ENCODE measurements around the gene ADGRL1. TPM values are rescaled to one million over a fixed set of nuclear protein-coding genes. Genes with fewer than 3 reads are reported as not detected.
"Not testable (repeated sequence)": the region's sequence is repeated elsewhere in the genome, so short reads cannot be mapped to it uniquely, and the experiment has no call there.

ADGRL1 gene
- total RNA-seq, 1 experiment from 2014 or later = 1.6 TPM

DNA sequence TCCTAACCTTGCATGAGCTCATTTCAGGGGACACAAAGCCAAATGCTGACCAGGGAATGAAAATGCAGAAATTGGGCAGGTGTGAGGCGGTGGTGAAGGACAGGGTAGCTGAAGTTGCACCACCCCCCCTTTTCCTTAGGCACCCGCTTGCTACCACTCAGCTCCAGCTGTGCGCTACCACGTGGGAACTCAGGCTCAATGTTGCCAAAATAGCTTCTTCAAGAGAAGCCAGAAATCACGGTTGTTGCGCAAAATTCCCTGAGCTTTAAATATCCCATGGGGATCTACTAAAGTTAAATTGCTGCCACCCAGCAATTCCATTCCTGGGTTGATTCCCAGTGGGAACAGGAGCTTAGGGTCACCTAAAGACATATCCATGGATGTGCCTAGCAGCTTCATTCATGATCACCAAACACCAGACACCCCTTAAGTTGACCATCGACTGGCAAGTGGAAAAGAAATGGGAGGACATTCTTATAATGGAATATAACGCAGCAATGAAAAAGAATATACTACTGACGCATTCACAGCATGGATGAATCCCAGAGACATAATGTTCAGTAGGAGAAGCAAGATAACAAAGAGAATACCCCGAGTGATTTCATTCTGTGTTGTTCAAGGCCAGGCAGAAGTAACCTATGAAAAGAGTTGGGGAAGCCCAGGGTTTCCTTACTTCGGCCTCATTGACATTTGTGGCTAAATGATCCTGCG lies 12.8 kb upstream of the ADGRL1 start:
- DNase-seq (ENCODE audit: low read depth) = peak; percentile 9

DNA sequence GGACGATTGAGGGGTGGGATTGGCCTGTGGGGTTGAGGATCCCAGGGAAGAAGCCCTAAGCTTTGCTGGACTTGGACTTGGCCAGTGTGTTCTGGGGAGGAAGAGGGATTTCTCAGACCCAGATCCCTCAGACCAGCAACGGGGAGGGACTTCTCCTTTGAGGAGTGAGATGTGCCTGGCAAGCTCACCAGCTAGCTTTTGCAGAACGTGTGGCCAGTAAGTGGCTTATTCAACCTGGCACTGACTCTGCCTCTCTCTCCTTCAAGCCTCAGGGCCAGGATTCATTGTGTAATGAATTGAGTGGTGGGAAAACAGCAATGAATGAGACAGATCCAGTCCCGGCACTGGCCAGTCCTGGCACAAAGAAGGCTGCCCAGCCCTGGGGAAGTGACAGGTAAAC lies 11.9 kb upstream of the ADGRL1 start:
- not testable (repeated sequence) for DNase-seq (ENCODE audit: low read depth)

DNA sequence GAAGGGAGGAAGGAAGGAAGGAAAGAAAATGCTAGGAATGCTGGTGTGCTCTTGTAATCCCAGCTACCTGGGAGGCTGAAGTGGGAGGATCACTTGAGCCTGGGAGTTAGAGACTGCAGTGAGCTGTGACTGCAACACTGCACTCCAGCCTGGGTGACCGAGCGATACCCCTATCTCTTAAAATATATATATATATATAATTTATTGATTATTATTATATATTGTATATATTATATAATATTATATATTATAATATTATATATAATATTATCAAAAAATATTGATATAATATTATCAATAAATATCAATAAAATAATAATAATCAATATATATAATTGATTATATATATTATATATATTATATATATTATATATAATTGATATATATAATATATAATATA lies 8.6 kb upstream of the ADGRL1 start:
- DNase-seq (ENCODE audit: low read depth) = no peak

DNA sequence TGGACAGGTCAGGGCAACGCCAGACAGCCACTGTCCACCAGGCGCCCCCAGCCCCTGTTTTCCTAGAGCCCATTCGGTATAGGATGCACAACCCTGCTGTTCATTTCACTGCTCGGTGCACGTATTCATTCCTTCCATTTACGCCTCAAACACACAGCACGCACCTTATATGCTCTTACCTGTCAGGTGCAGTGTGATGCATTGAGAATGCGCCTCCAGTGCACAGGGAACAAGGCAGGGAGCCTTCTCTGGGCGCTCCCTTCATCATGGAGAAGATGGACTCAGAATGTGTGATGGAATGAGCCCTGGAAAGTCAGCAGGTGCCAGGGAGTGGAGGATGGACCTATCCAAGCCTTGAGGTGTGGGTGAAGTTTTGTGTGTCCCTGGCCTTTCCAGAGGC lies 4.2 kb upstream of the ADGRL1 start:
- DNase-seq (ENCODE audit: low read depth) = not testable (repeated sequence)

DNA sequence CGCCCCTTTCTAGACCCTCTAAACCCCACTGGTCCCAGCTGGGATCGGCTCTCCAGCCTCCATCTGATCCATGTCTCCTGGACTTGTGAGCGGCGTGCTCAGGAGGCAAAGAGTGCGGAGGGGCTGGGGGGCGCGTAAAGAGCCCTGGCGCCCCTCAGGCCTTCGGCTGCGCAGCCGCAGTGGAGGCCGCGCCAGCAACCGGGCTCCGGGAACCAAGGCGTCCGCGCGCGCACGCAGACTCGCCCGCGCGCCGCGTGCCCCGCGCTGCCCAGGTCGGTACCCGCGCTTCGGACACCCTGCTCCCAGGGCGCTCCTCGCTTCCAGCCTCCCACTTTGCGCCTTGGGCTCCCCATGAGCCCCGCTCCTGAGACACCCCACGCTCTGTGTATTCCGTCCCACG lies 3.4 kb upstream of the ADGRL1 start:
- not testable (repeated sequence) for DNase-seq (ENCODE audit: low read depth)

DNA sequence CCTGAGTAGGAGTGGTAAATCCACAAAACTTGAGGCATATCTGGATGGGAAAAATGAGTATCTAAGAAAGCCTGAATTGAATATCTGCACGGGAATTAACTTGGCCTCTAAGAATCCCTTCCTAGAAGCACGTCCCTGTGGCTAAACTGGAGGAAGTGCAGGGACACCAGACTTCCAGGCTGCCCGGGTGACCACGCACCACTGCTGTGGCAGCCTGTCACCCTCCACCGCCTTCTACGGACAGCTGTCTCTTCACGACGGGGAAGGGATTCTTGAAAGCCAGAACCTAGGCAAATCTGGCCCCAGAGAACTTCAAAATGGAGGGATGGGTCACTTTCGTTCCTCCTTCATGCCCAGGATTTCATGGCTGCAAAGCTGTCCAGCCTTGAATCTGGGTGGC lies 2.5 kb upstream of the ADGRL1 start:
- DNase-seq (ENCODE audit: low read depth) = not testable (repeated sequence)

DNA sequence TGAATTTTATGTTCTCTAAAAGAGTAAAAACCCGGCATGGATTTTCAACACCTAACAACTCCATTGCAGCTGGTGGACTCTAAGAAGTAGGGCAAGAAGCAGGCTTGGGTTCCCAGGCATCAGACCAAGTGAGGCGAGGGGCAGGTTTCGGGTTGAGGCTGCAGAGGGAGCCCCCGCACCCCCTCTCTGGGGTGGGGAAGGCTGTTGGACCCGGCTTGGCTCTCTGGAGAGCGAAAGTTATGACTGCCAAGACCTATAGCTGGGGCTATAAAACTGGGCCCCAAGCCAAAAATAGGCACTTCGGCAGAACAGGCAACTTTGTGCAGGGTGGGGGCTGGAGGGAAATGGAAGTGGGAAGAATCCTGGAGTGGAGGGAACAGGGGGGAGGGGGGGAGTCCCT lies 1.8 kb upstream of the ADGRL1 start:
- not testable (repeated sequence) for DNase-seq (ENCODE audit: low read depth)

DNA sequence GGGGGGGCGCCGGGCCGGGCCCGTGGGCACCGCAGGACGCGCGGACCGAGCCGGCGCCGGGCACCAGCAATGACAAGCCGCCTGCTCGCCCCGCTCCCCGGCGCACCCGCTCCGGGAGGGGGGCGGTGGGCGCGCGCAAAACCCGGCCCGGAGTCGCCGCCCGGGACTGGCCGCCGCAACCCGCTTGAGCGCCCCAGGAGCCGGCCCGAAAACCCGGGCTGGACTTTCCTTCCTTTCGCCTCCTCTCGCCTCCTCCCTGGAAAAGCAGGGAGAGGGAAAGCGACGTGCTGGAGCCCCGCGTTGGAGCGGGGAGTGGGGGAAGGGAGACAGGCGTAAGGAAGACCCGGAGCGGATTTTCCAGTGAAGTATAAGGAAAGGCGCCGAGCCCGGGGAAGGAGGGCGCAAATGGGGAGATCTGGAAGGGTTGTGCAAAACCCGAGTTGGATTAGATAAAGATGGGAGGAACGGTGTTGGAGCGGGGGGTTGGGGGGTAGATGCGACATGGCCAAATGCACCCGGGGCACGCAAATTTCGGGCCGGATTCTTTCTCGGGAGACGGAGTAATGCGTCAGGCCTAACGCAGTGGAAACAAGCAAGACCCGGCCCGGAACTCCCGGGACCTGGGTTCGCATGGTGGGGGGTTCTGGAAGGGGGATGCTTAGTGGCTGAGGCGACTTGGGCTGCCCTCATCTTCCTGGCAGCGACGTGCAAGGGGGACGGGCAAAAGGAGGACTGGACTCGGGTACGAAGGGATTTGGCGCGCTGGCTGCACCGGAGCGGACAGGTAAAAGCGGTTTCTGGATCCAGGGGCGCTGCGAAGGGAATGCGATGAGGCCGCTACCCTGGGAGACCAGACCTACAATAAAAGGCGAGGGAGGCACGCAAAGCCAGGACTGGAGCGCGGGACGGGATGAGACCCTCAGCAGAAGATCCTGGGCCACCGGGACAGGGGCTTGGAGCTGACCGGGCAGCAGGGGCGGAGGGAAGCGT lies 1.1 kb upstream of the ADGRL1 start:
- DNase-seq (ENCODE audit: low read depth) = peak; percentile 81

DNA sequence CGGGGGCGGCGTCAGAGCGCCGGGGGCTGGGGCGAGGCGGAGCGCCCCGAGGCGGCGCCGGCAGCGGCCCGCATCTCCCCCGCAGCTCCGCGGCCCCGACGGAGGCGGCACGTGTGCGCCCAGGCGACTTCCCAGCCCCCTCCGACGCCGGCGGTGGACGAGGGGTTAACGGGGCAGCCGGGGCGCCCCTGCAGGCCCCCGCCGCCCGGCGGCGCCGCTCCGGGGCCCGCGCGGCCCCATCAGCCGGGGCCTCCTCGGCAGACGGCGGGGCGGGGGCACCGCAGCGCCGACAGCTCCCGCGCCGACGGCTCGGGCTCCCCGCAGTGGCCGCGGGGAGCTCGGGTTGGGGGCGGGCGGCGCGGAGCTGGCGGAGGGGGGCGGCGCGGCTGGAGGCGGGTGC lies 339 bp upstream of the ADGRL1 start:
- not testable (repeated sequence) for DNase-seq (ENCODE audit: low read depth)

DNA sequence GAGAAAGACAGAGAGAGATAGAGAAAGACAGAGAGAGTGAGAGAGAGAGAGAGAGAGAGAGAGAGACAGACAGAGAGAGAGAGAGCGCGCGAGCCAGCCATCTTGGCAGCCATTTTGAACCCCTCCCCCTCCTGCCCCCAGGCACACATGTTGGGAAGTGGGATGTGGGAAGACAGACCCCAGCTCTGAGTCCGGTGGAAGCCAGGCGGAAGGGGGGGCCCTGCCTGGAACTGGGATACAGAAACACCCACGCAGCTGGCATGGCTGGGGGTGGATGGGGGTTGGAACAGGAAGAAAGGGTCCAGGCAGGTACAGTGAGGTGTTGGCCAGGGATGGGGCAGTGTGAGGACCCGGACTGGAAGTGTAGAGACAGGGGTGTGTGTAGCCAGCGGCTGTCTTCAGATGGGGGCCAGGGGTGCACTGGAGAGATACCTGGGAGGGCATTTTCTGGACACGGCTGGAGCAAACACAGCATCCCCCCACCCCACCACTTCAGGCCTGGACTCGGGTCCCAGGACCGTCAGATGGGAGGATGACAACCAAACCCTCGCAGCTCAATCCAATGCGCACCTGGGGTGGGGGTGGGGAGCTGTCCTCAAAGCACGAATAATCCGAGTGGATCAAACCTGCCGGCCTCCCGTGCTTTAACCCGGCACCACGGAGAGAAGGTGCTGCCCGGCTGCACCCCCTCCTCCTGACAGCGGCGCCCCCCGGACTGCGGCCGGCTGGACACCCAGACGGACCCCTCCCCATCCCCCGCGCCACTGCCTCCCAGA lies 1.1 kb downstream of the ADGRL1 start:
- DNase-seq (ENCODE audit: low read depth) = not testable (repeated sequence)

DNA sequence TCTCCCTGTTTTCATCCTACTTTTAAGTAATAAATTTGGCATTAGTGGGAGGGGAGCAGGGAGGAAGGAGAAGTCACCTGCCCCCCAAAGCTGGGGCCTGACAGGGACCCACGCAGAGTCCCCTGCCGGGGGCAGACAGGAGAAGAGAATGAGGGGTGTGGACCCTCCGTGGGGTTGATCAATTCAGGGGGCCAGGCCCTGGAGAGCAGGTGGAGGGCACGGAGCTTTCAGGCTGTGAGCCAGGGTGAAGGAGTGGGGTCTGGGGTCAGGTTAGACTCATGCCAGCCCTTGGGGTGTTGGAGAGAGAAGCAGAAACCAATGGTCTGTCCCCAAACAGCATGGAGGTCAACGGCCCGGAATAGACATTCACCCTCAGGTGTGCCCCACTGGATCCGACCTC lies 1.8 kb downstream of the ADGRL1 start:
- DNase-seq (ENCODE audit: low read depth) = not testable (repeated sequence)

DNA sequence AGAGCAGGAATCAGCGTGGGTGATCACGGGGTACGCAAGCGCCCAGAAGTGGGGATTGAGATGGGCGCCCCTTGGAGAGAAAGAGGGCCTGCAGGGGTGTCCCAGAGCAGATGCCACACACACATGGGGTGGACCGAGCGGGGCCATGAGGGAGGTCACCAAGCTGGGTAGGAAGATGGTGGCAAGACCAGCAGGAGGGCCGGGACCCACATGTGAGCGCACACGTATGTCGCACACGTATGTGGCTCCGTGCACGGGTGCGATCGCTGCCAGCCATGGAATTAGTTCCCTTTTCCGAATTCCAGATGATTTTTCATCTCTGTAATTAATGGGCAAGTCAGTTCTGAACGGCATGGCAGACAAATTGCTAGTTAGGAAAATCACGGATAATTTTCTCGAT lies 2.2 kb downstream of the ADGRL1 start:
- not testable (repeated sequence) for DNase-seq (ENCODE audit: low read depth)

DNA sequence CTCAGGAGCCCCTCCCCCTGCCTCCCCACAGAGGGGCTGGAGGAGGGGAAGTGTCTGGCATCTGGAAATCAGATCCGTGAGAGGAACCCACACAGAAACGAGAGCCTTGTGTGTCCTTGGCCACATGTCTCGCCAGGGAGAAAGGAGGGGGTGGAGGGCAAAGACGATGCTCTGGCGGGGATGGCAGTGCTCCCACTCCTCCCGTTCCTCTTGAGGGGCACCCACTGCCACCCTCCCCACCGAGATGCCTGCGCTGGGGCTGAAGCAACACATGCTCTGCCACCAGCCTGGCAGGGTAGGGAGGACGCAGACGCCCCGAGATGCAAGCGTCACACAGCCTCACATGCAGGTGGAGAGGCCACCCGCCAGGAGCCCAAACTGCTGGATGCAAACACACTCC lies 2.8 kb downstream of the ADGRL1 start:
- no peak for DNase-seq (ENCODE audit: low read depth)

DNA sequence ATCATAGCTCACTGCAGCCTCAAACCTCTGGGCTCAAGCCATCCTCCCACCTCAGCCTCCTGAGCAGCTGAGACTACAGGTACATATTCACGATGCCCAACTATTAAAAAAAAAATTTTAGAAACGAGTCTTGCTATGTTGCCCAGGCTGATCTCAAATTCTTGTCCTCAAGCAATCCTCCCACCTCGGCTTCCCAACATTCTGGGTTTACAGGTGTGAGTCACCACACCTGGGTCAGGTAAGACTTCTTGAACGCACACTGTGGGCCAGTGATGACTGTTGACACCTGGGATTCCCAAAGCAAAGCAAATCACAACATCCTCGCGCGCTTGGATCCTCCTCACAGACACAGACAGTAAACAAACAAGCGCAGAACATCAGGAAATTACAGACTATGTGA lies 4.5 kb downstream of the ADGRL1 start:
- not testable (repeated sequence) for DNase-seq (ENCODE audit: low read depth)

DNA sequence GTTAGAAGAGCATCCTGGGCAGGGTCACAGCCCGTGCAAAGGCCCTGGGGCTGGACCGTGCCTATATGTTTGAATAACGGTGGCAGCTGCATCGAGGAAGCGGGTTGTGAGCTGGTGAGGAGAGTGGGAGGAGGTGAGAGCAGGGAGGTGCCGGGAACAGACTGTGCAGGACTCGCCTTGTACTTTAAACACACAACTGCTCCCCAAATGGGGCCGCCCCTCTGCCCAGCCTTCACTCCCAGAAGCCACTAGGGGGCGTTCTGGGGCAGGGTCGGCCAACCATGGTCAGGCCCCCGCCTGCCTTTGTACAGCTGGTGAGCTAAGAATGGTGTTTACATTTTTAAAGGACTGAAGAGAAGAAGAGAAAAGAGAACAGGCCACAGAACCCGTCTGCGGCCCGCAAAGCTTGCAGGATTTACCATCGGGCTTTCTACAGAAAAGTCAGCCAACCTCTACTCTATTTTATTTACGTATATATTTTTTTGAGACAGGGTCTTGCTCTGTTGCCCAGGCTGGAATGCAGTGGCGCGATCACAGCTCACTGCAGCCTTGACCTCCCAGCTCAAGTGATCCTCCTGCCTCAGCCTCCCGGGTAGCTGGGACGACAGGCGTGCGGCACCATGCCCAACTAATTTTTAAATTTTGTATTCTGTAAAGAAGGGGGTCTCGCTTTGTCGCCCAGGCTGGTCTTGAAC lies 5.7 kb downstream of the ADGRL1 start:
- DNase-seq (ENCODE audit: low read depth) = peak; percentile 18

DNA sequence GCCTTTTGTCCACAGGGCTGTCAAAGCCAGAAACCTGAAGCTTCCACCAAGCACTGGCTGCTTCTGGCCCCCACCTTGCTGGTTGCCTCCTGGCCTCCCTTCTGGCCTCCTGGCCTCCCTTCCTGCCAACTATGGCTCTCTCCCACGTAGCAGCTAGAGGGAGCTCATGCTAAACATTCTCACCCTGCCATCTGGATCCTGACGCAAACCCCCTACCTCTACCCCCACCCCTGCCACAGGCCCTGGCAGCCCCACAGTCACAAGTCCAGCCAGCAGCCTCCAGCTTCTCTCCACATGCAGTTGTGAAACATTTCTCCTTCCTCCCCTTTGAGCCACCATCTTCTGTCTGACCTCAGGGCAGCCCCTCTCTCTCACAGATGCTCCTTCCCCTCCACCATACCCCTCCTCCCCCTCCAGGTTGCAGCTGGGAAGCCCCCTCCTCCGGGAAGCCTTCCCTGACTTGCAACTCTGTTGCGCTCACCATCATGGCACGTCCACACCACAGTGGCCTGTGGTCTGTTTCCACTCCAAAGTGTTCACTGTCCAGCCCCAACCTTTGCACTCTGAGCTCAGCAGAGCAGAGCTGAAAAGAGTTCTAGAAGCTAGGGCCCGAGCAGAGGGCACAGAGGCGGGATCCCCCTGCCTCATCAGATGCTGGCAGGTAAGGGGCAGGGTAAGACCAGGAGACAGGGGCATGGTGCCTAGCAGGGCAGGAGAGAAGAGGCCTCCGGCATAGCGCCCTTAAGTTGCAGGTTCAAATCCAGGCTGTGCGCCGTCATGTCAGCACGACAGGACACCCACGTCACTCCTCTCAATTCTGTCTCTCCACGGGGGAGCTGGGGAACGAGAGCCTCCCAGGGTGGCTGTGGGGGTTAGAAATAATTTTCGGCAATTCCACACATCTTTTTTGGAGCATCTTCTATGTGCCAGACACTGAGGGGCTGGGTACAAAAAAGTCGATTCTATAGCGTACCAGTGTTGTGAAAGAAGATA lies 7.3 kb downstream of the ADGRL1 start:
- DNase-seq (ENCODE audit: low read depth) = peak; percentile 3

DNA sequence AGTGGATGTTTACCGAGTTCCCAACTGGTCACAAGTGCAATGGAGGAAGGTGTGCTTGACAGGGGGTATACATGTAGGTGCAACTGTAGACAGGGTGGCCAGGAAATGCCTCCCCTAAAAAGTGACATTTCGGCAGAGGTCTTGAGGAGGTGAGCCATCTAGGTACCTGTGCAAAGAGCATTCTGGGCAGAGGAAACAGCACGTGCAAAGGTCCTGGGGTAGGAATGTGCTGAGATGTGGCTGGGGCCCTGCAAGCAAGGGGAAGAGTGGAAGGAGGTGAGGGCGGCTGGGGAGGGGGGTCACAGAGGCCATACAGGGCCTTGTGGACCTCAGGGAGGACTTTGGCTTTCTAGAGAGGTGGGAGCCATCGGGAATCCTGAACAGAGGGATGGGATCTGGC lies 8.1 kb downstream of the ADGRL1 start:
- no peak for DNase-seq (ENCODE audit: low read depth)

DNA sequence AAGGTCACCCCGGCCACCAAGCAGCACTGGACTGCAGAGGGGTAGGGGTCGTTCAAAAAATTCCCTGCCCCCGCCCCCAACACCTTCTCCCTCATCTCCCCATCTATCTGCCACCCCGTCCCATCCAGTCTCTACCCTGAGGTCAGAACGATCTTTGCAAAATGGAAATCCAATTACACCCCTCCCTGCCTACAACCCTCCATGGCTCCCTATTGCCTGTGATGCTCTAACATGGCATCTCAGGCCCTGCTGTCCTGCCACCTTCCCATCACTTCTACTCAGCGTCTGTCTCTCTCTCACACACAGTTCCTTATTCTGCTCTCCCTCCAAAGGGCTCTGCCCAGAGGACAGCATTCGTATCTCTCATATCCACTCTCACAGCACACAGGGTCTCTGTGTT lies 8.7 kb downstream of the ADGRL1 start:
- not testable (repeated sequence) for DNase-seq (ENCODE audit: low read depth)

DNA sequence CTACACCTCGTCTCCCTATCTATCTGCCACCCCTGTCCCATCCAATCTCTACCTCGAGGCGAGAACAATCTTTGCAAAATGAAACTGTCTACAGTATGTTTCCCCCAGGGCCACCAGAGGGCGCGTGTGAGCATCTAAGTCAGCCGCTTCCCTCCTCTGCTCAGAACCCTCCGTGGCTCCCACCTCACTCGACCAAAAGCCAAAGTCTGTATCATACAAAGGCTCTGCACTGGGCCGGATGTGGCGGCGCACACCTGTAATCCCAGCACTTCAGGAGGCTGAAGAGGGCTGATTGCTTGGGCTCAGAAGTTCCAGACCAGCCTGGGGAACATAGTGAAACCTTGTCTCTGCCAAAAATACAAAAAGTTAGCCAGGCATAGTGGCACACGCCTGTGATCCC lies 9.9 kb downstream of the ADGRL1 start:
- peak; percentile 40 for DNase-seq (ENCODE audit: low read depth)

DNA sequence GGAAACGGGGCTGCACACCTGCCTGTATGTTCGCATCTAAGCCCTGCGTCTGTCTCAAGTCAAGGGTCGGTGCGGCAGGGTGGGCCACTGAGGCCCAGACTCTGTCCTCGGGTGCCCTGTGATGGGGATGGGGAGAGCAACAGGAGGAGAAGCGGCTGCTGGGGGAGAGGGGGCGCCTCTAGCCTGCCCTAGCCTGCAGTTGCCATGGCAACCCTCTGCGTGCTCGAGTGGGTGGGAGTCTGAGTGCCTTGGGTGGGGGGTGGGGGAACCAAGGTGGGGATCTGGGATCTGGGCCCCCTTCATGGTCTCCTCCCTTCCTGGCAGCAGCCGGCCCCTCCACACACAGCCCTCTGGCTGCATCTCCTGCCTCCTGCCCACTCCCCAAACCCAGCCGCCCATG lies 10.8 kb downstream of the ADGRL1 start:
- DNase-seq (ENCODE audit: low read depth) = not testable (repeated sequence)

Data from LHCN-M2 (cell line).